GM23338 (cell line): ENCODE measurements around the gene GFPT2. TPM values are rescaled to one million over a fixed set of nuclear protein-coding genes. Genes with fewer than 3 reads are reported as not detected.

ENCODE experiments used
- ATAC-seq: fragments of 200-7000 bp; cut with Tn5 transposase; 3 replicates; pipeline ENCODE4 v1.9.1; 2020
- DNase-seq: peaks from one replicate; pipeline ENCODE4 v3.0.0-alpha.2; 2015; ENCODE audit warnings: low spot score
- H2AFZ ChIP-seq: fragments of 200-600 bp; sonication (generic); 2 replicates; pipeline ENCODE4 v1.8.0; 2016; ENCODE audit warnings: antibody characterized with exemption, mild to moderate bottlenecking, moderate library complexity
- H3F3A ChIP-seq: fragments of 200-600 bp; sonication (generic); replicated peaks from 2 replicates; pipeline ENCODE4 v1.8.0; 2017; ENCODE audit warnings: antibody characterized with exemption, mixed run types, low read depth
- H3K27ac ChIP-seq: fragments of 200-600 bp; sonication (generic); 2 replicates; pipeline ENCODE4 v1.6.1; 2016; ENCODE audit warnings: low read depth
- H3K27me3 ChIP-seq: fragments of 200-600 bp; sonication (generic); 2 replicates; pipeline ENCODE4 v1.8.0; 2016; ENCODE audit warnings: mild to moderate bottlenecking, mixed run types, moderate library complexity; ENCODE audit not compliant: insufficient read depth
- H3K36me3 ChIP-seq: fragments of 200-600 bp; sonication (generic); 2 replicates; pipeline ENCODE4 v1.8.0; 2016; ENCODE audit warnings: mild to moderate bottlenecking; ENCODE audit not compliant: insufficient read depth
- H3K4me1 ChIP-seq: fragments of 200-600 bp; sonication (generic); 2 replicates; pipeline ENCODE4 v1.8.0; 2016; ENCODE audit warnings: mild to moderate bottlenecking, moderate library complexity; ENCODE audit not compliant: insufficient read depth
- H3K4me2 ChIP-seq: fragments of 200-600 bp; sonication (generic); 2 replicates; pipeline ENCODE4 v1.7.1; 2017; ENCODE audit warnings: mixed run types
- H3K4me3 ChIP-seq: fragments of 200-600 bp; sonication (generic); 2 replicates; pipeline ENCODE4 v1.6.1; 2016; ENCODE audit warnings: mixed run types
- H3K79me2 ChIP-seq: fragments of 200-600 bp; sonication (generic); replicated peaks from 2 replicates; pipeline ENCODE4 v1.8.0; 2017; ENCODE audit warnings: mild to moderate bottlenecking; ENCODE audit not compliant: insufficient read depth
- H3K9me2 ChIP-seq: fragments of 200-600 bp; sonication (generic); 2 replicates; pipeline ENCODE4 v1.8.0; 2017; ENCODE audit not compliant: insufficient read depth
- H4K20me1 ChIP-seq: fragments of 200-600 bp; sonication (generic); replicated peaks from 2 replicates; pipeline ENCODE4 v1.8.0; 2017; ENCODE audit warnings: mild to moderate bottlenecking; ENCODE audit not compliant: insufficient read depth
- H3K27ac Mint-ChIP-seq: 2 replicates; pipeline ENCODE4 v1.8.0; 2020; ENCODE audit warnings: inconsistent platforms, mild to moderate bottlenecking, moderate library complexity, mixed read lengths
- H3K27me3 Mint-ChIP-seq: 3 replicates; pipeline ENCODE4 v1.8.0; 2022; ENCODE audit warnings: low read depth, mild to moderate bottlenecking, moderate library complexity, mixed read lengths, inconsistent platforms; ENCODE audit not compliant: insufficient read depth, poor library complexity
- H3K36me3 Mint-ChIP-seq: 3 replicates; pipeline ENCODE4 v1.8.0; 2021; ENCODE audit warnings: low read depth, mild to moderate bottlenecking, inconsistent platforms, moderate library complexity, mixed read lengths
- H3K4me1 Mint-ChIP-seq: 3 replicates; pipeline ENCODE4 v1.8.0; 2020; ENCODE audit warnings: mild to moderate bottlenecking, inconsistent platforms, mixed read lengths
- H3K4me3 Mint-ChIP-seq: 3 replicates; pipeline ENCODE4 v1.8.0; 2021; ENCODE audit warnings: moderate library complexity, mild to moderate bottlenecking, inconsistent platforms, mixed read lengths
- H3K9me3 Mint-ChIP-seq: 3 replicates; pipeline ENCODE4 v1.8.0; 2020; ENCODE audit warnings: moderate library complexity, mild to moderate bottlenecking, inconsistent platforms, mixed read lengths
- CREB1 ChIP-seq: fragments of 250-450 bp; sonication (Bioruptor Pico); IDR thresholded peaks from 2 replicates; pipeline ENCODE4 v1.5.0; 2020; ENCODE audit warnings: low read depth, mild to moderate bottlenecking, moderate library complexity
- CTCF ChIP-seq, 2 experiments: fragments of 200-600 bp in 1 of 2; sonication (generic) in 1 of 2; conservative IDR thresholded peaks; 2 replicates each; pipeline versions ENCODE4 v1.5.1 to v1.6.1; 2016 to 2017; ENCODE audit warnings: antibody characterized with exemption in 2 of 2, low read depth in 2 of 2, mild to moderate bottlenecking in 2 of 2, moderate library complexity in 1 of 2
- ETS1 ChIP-seq: IDR thresholded peaks from 2 replicates; pipeline ENCODE4 v1.6.1; 2016; ENCODE audit warnings: antibody characterized with exemption
- EZH2 ChIP-seq: fragments of 200-600 bp; sonication (generic); IDR thresholded peaks from one replicate; pipeline ENCODE4 v1.8.0; 2017; ENCODE audit warnings: antibody characterized with exemption, mild to moderate bottlenecking, low read depth; ENCODE audit not compliant: unreplicated experiment
- EZH2phosphoT487 ChIP-seq: fragments of 200-600 bp; sonication (generic); IDR thresholded peaks from one replicate; pipeline ENCODE4 v1.8.1; 2018; ENCODE audit warnings: antibody characterized with exemption; ENCODE audit not compliant: unreplicated experiment
- JUNB ChIP-seq: IDR thresholded peaks from one replicate; pipeline ENCODE4 v1.6.1; 2016; ENCODE audit warnings: antibody characterized with exemption; ENCODE audit not compliant: unreplicated experiment
- NANOG ChIP-seq: IDR thresholded peaks from 2 replicates; pipeline ENCODE4 v1.6.1; 2016; ENCODE audit warnings: antibody characterized with exemption, borderline replicate concordance
- POLR2AphosphoS5 ChIP-seq: IDR thresholded peaks from 2 replicates; pipeline ENCODE4 v1.6.1; 2016; ENCODE audit warnings: antibody characterized with exemption, low read depth
- REST ChIP-seq: IDR thresholded peaks from one replicate; pipeline ENCODE4 v1.6.1; 2018; ENCODE audit warnings: antibody characterized with exemption; ENCODE audit not compliant: unreplicated experiment
- STAT1 ChIP-seq: IDR thresholded peaks from one replicate; pipeline ENCODE4 v1.6.1; 2016; ENCODE audit warnings: antibody characterized with exemption; ENCODE audit not compliant: unreplicated experiment
- ZNF114 ChIP-seq: fragments of 250-450 bp; sonication (Bioruptor Pico); IDR thresholded peaks from 2 replicates; pipeline ENCODE4 v1.5.0; 2020; ENCODE audit warnings: mild to moderate bottlenecking, moderate library complexity
- ZNF331 ChIP-seq: fragments of 250-450 bp; sonication (Bioruptor Pico); IDR thresholded peaks from 2 replicates; pipeline ENCODE4 v1.5.0; 2020; ENCODE audit warnings: low read depth, mild to moderate bottlenecking, moderate library complexity
- ZNF462 ChIP-seq: fragments of 250-450 bp; sonication (Bioruptor Pico); IDR thresholded peaks from 2 replicates; pipeline ENCODE4 v1.5.0; 2020; ENCODE audit warnings: mild to moderate bottlenecking, moderate library complexity
- polyA plus RNA-seq: library from polyadenylated mRNA; unstranded; fragments of >200 nt; fragmentation: Nextera tagmentation; extraction: Ambion mirVana; gene quantifications from 2 replicates; pipeline ENCODE4 v1.2.1, GENCODE V29; 2016
- total RNA-seq: library from RNA; depleted of rRNA; stranded (reverse); fragments of >200 nt; shearing (Covaris generic); gene quantifications from 2 replicates; pipeline ENCODE4 v1.2.3, GENCODE V29; 2014

Gene GFPT2
- total and polyA plus RNA-seq, 2 experiments from 2014 or later = 82.6 to 120 TPM

- H3K36me3 Mint-ChIP-seq = peaks cover 97% of the 10 kb centered on the region
- H3K27ac ChIP-seq = peak overlapping the region; percentile 99
- DNase-seq (peak; percentile 93), ATAC-seq (peak; percentile 75)
- H3F3A ChIP-seq = peaks cover 53% of the 10 kb centered on the region
- H3K4me1 ChIP-seq = peaks cover 15% of the 10 kb centered on the region
- H4K20me1 ChIP-seq = no peaks in the 10 kb centered on the region
- H3K36me3 ChIP-seq = peaks cover 68% of the 10 kb centered on the region
- H3K4me2 ChIP-seq = peak overlapping the region; percentile 76
- peaks cover 7% of the 10 kb centered on the region for H3K79me2 ChIP-seq
- H3K27me3 ChIP-seq = no peaks in the 10 kb centered on the region
- peaks cover 20% of the 10 kb centered on the region for H3K27me3 Mint-ChIP-seq
- H3K4me1 Mint-ChIP-seq = peaks cover 25% of the 10 kb centered on the region
- 0 out of 2 replicates have a peak overlapping the region, but pooled peaks have one; percentile 29 for H3K4me3 ChIP-seq
- peak overlapping the region; percentile 97 for H3K27ac Mint-ChIP-seq
- peaks cover 4% of the 10 kb centered on the region; the same call in 2 of the 3 replicates for H3K9me3 Mint-ChIP-seq
- no peaks in the 10 kb centered on the region for H3K9me2 ChIP-seq
- TF ChIP-seq JUNB (no peak), EZH2 (no peak), ZNF114 (no peak), ZNF462 (CRISPR knock-in tag) (no peak), ETS1 (peak; percentile 68; the same call in 1 of the 2 replicates), REST (no peak), CTCF (conservative IDR thresholded peaks at IDR 0.05; ENCODE audit: low read depth in 2 of 2) (peak; percentile 40 to 53), POLR2AphosphoS5 (peak; percentile 67), CREB1 (CRISPR knock-in tag) (no peak), NANOG (0 out of 2 replicates have a peak, but pooled peaks have one; percentile 43), STAT1 (no peak), ZNF331 (CRISPR knock-in tag) (peak; percentile 57; the same call in 1 of the 2 replicates), EZH2phosphoT487 (no peak)
- H3K4me3 Mint-ChIP-seq = 0 out of 3 replicates have a peak overlapping the region, but pooled peaks have one; percentile 32
- no peak overlapping the region for H2AFZ ChIP-seq
Measured at GRCh38 chr5:180332051-180332517, 21.1 kb downstream of the GFPT2 start.
